Measurements from ENCODE around the gene POLR2H. TPM values are rescaled to one million over a fixed set of nuclear protein-coding genes. Genes with fewer than 3 reads are reported as not detected.
A peak's percentile ranks its signal among the peaks of the same experiment; 100 is the strongest.

The POLR2H gene
- total and polyA plus RNA-seq, 11 donors: 15.2 to 51.4 (median 25.2) TPM

- Histone ChIP-seq H3K27ac (peak overlapping the region in 8 of 12 donors; percentile 11 to 67 (median 32)), H3K36me3 (peaks cover 10 to 79% (median 78%) of the 10 kb centered on the region in 9 donors), H3K27me3 (no peaks in the 10 kb centered on the region), H3K9me3 (no peaks in the 10 kb centered on the region), H3K4me1 (peaks cover under 1 to 29% (median 17%) of the 10 kb centered on the region in 12 donors), H3K4me3 (no peak overlapping the region)
- DNase-seq: no peak
- 68 to 73% (median 72%) methylated on average over 10 of the region's 10 CpGs for WGBS, 4 donors
- intact Hi-C loops (cut with DNase I): no loop called here
- no peak for TF ChIP-seq CTCF (IDR thresholded peaks at IDR 0.05)
- TF ChIP-seq POLR2A (IDR thresholded peaks at IDR 0.05): no peak
- ATAC-seq: no peak
Observed at GRCh38 chr3:184332370-184333090, 29.0 kb upstream of the POLR2H start.

GRCh38 chr3:184333190-184333589 is 28.3 kb upstream of the POLR2H start:
- intact Hi-C loops (cut with DNase I): no loop called here

GRCh38 chr3:184333700-184334099 is 27.8 kb upstream of the POLR2H start:
- Histone ChIP-seq H3K4me3 (no peak overlapping the region), H3K4me1 (peaks cover 11 to 41% (median 28%) of the 10 kb centered on the region in 12 donors), H3K9me3 (no peaks in the 10 kb centered on the region), H3K27me3 (no peaks in the 10 kb centered on the region), H3K36me3 (peaks cover 8 to 68% (median 66%) of the 10 kb centered on the region in 9 donors), H3K27ac (peak overlapping the region in 2 of 12 donors; percentile 11 to 48)
- no peak for ATAC-seq
- WGBS, 4 donors: 77 to 87% (median 86%) methylated on average over 2 to 3 of the region's 3 CpGs
- peak in 1 of 5 donors; percentile 19 for DNase-seq
- TF ChIP-seq CTCF (IDR thresholded peaks at IDR 0.05): no peak
- intact Hi-C loops (cut with DNase I): loop anchor here in 2 of 10 donors (2.0 kb wide), 1 partner anchor 13 kb away; no protein-coding TSS in a partner anchor

More at GRCh38 chr3:184333190-184333589, 28.3 kb upstream of the POLR2H start:
- no peak for ATAC-seq
- peak in 1 of 5 donors; percentile 12 for DNase-seq
- WGBS, 4 donors: 77 to 86% (median 82%) methylated on average over 6 of the region's 6 CpGs
- peaks cover 6 to 36% (median 24%) of the 10 kb centered on the region in 12 donors for H3K4me1 ChIP-seq
- H3K4me3 ChIP-seq: no peak overlapping the region
- H3K9me3 ChIP-seq: no peaks in the 10 kb centered on the region
- peaks cover 10 to 73% (median 71%) of the 10 kb centered on the region in 9 donors for H3K36me3 ChIP-seq
- H3K27ac ChIP-seq: peak overlapping the region in 6 of 12 donors; percentile 3 to 67 (median 25)
- no peak for TF ChIP-seq CTCF (IDR thresholded peaks at IDR 0.05)
- TF ChIP-seq POLR2A (IDR thresholded peaks at IDR 0.05): no peak
- no peaks in the 10 kb centered on the region for H3K27me3 ChIP-seq

- H3K27me3 ChIP-seq: no peaks in the 10 kb centered on the region
- WGBS, 4 donors: 83 to 86% (median 84%) methylated on average over 14 to 15 of the region's 15 CpGs
- DNase-seq (peak in 2 of 5 donors; percentile 25 to 30), ATAC-seq (no peak)
- H3K4me1 ChIP-seq: peaks cover 11 to 49% (median 36%) of the 10 kb centered on the region in 12 donors
- H3K9me3 ChIP-seq: no peaks in the 10 kb centered on the region
- H3K27ac ChIP-seq: peak overlapping the region in 6 of 12 donors; percentile 90 to 100 (median 96)
- H3K4me3 ChIP-seq: no peak overlapping the region
- intact Hi-C loops (cut with DNase I): loop anchor here in 2 of 10 donors (2.0 kb wide), 1 partner anchor 14 kb away; no protein-coding TSS in a partner anchor
- peaks cover 8 to 58% (median 57%) of the 10 kb centered on the region in 9 donors for H3K36me3 ChIP-seq
- TF ChIP-seq POLR2A (IDR thresholded peaks at IDR 0.05) (no peak), CTCF (IDR thresholded peaks at IDR 0.05) (no peak)
Observed at GRCh38 chr3:184334470-184335158, 26.9 kb upstream of the POLR2H start.
